Measurements from ENCODE around the gene FUOM.

Gene FUOM

GRCh38 chr10:133351408-133352318, 6.2 kb downstream of the FUOM start:
- no peak for TF ChIP-seq CTCF (IDR thresholded peaks at IDR 0.05; ENCODE audit: extremely low read depth, missing control alignments)
- DNase-seq (ENCODE audit: low spot score): no peak

- TF ChIP-seq CTCF (IDR thresholded peaks at IDR 0.05; ENCODE audit: extremely low read depth, missing control alignments): no peak
- no peak for DNase-seq (ENCODE audit: low spot score)
Observed at GRCh38 chr10:133350950-133351329, 6.9 kb downstream of the FUOM start.

- no peak for DNase-seq (ENCODE audit: low spot score)
- TF ChIP-seq CTCF (IDR thresholded peaks at IDR 0.05; ENCODE audit: extremely low read depth, missing control alignments): no peak
Observed at GRCh38 chr10:133350283-133350949, 7.4 kb downstream of the FUOM start.

DNA sequence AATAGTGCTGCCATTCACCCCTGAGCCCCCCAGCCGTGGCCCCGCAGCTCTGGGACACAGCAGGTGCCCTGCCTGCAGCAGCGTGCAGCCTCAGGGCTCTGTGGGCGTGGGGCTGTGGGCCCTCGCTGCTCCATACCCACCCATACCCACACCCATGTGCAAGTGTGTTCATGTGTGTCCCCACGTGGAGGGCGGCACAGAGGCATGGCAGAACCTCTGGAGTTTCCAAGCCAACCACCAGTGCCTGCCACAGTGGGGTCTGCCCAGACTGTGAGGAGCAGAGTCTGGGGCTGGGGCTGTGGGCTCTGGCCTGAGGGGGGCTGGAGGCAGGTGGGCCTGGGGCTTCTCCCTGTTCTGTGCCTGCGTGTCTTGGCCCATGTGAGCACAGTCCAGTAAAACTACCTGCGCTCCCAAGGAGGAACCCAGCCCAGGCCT, 8.2 kb downstream of the FUOM start:
- TF ChIP-seq CTCF (IDR thresholded peaks at IDR 0.05; ENCODE audit: extremely low read depth, missing control alignments): no peak
- DNase-seq (ENCODE audit: low spot score): no peak

DNA sequence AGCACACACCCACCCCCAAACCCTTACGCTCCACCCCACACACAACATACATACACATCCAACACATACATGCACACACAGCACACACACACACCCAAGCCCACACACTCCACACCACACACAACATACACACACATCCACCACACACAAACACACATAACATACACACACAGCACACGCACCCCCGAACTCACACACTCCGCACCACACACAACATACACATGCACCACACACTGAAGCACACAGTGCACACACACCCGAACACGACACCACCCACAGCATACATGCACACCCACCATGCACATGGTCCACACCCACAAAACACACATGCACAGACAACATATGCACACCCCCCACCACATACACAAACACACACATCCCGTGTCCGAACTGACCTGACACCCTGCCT, 8.7 kb downstream of the FUOM start:
- no peak for TF ChIP-seq CTCF (IDR thresholded peaks at IDR 0.05; ENCODE audit: extremely low read depth, missing control alignments)
- DNase-seq (ENCODE audit: low spot score): no peak

GRCh38 chr10:133347710-133348517, 9.9 kb downstream of the FUOM start:
- DNase-seq (ENCODE audit: low spot score): no peak
- no peak for TF ChIP-seq CTCF (IDR thresholded peaks at IDR 0.05; ENCODE audit: extremely low read depth, missing control alignments)
